Activated CD4-positive, alpha-beta T cell treated with anti-CD3 and anti-CD28 coated beads for 36 hours (primary cell): ENCODE results near the gene TBL1X. TPM values are rescaled to one million over a fixed set of nuclear protein-coding genes. Genes with fewer than 3 reads are reported as not detected.

Experiments
- ATAC-seq: fragments of 200-7000 bp; cut with Tn5 transposase; one replicate; pipeline ENCODE4 v1.10.0; 2021; ENCODE audit warnings: mild to moderate bottlenecking, moderate library complexity
- CTCF ChIA-PET: fragments of 350-600 bp; sonication (Branson Sonifier 250); formaldehyde crosslinking; loops from one replicate; lab custom pipeline; 2021; ENCODE audit warnings: antibody characterized with exemption; lab: Charles Lee
- POLR2A ChIA-PET: fragments of 350-600 bp; sonication (Branson Sonifier 250); formaldehyde crosslinking; loops from one replicate; lab custom pipeline; 2021; ENCODE audit warnings: antibody characterized with exemption, inconsistent platforms; lab: Charles Lee
- DNase-seq: peaks from one replicate; pipeline ENCODE4 v3.0.0-alpha.2; 2020
- H3K27ac Mint-ChIP-seq: one replicate; pipeline ENCODE4 v1.8.0; 2021; ENCODE audit warnings: mixed read lengths
- H3K27me3 Mint-ChIP-seq: one replicate; pipeline ENCODE4 v1.8.0; 2021; ENCODE audit warnings: mixed read lengths
- H3K36me3 Mint-ChIP-seq: one replicate; pipeline ENCODE4 v1.8.0; 2021; ENCODE audit warnings: low read depth, mixed read lengths
- H3K4me1 Mint-ChIP-seq: one replicate; pipeline ENCODE4 v1.8.0; 2021; ENCODE audit warnings: mixed read lengths
- H3K4me3 Mint-ChIP-seq: one replicate; pipeline ENCODE4 v1.8.0; 2021; ENCODE audit warnings: mild to moderate bottlenecking, moderate library complexity, mixed read lengths
- H3K9me3 Mint-ChIP-seq: one replicate; pipeline ENCODE4 v1.8.0; 2021; ENCODE audit warnings: low read depth, mixed read lengths
- intact Hi-C, 2 experiments: fragments of 100-400 bp; cut with DNase I in 1 of 2; cut with micrococcal nuclease in 1 of 2; formaldehyde crosslinking; loops; one replicate each; pipeline versions ENCODE4 v1.14.2 to v1.15.1; 2022 to 2024; cut with DNase I, micrococcal nuclease
- total RNA-seq, 2 experiments: library from RNA; stranded (reverse); gene quantifications; one replicate each; pipeline ENCODE4 v1.2.3, GENCODE V29; 2021

The TBL1X gene
- total RNA-seq, 2 experiments from 2014 or later: 21.2 to 24.2 TPM

DNA sequence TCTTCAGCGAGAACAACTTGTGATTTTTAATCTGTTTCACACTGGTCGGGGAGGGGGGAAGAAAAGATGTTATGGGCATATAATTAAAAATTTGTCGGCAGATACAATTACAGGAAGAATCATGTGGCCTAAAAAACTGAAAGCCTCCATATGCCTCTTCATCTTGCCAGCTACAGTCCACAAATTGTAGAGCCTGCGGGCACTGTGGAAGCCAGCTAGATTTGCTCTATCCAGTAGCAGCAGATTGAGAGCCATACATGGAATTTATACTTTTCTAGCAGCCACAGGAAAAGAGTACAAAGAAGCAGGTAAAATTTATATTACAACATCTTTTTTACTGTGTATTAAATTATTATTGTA is 147.3 kb downstream of the TBL1X start:
- Mint-ChIP-seq H3K4me1 (no peaks in the 10 kb centered on the region), H3K27ac (no peak overlapping the region), H3K27me3 (no peaks in the 10 kb centered on the region), H3K9me3 (no peaks in the 10 kb centered on the region), H3K36me3 (peaks cover 3% of the 10 kb centered on the region), H3K4me3 (no peak overlapping the region)
- DNase-seq: no peak
- ChIA-PET CTCF (no interaction called here), POLR2A (no interaction called here)
- no peak for ATAC-seq
- intact Hi-C loops: loop anchor here in 1 of 2 experiments (10.0 kb wide), 1 partner anchor 63 kb away; no protein-coding TSS in a partner anchor

DNA sequence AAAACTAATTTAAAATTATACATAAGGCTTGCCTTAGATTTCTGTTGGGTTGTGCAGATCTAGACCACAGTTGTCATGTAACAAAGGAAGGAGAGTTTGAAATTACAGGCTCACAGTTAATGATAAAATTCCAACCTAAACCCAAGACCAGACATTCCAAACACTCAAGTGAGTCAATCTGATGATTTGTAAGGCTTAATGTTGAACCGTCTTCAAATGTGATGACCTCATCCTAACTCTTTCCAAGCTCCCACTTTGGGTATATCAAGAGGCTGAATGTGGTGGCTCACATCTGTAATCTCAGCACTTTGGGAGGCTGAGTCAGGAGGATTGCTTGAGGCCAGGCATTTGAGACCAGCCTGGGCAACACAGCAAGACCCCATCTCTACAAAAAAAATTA is 149.2 kb downstream of the TBL1X start:
- Mint-ChIP-seq H3K4me3 (no peak overlapping the region), H3K9me3 (no peaks in the 10 kb centered on the region), H3K27me3 (no peaks in the 10 kb centered on the region), H3K27ac (no peak overlapping the region), H3K4me1 (peaks cover 7% of the 10 kb centered on the region), H3K36me3 (peaks cover 5% of the 10 kb centered on the region)
- CTCF ChIA-PET: no interaction called here
- ATAC-seq (no peak), DNase-seq (no peak)
- intact Hi-C loops: loop anchor here in 1 of 2 experiments (10.0 kb wide), 1 partner anchor 61 kb away; no protein-coding TSS in a partner anchor
- POLR2A ChIA-PET: no interaction called here

DNA sequence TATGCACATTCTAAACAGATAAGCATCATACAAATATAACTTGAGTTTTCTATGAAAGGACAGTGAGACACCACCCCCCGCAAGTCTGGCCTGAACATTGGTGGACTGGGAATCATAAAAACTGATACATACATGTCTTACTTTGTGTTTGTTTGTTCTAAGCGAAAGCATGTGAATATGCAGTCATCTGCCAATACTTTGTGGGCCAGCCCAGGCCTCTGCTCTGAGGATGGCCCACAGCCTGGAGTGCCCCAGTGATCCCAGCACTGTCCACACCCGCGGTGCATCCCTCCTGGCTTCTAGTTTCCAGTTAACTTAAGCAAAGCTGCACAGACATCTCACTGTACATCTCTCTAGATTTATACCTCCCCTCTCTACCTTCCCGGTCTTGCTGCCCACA is 154.3 kb downstream of the TBL1X start:
- DNase-seq (no peak), ATAC-seq (no peak)
- Mint-ChIP-seq H3K36me3 (peaks cover 9% of the 10 kb centered on the region), H3K27ac (no peak overlapping the region), H3K27me3 (no peaks in the 10 kb centered on the region), H3K9me3 (no peaks in the 10 kb centered on the region), H3K4me3 (no peak overlapping the region), H3K4me1 (peaks cover 35% of the 10 kb centered on the region)
- ChIA-PET CTCF (no interaction called here), POLR2A (no interaction called here)
- intact Hi-C loops: loop anchor here in 1 of 2 experiments (10.0 kb wide), 1 partner anchor 56 kb away; no protein-coding TSS in a partner anchor

DNA sequence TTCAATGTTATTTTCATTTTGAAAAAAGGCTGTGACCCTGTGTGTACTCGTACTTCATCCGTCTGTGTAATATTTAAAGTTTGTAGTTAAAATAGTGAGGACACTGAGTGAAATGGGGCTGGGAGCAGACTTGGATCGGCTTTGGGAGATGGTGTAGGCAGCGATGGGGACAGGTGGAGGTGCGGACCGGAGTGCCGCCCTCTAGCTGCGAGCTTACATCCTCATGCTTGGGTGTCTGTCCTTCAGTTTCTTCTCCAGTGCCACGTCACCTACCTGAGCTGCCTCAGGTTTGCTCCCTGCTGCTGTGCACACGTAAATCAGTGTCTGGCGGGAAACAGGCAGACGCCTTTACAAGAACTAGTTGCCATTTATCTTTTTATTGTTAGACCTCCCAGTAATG is 154.7 kb downstream of the TBL1X start:
- Mint-ChIP-seq H3K9me3 (no peaks in the 10 kb centered on the region), H3K27ac (no peak overlapping the region), H3K36me3 (peaks cover 9% of the 10 kb centered on the region), H3K4me1 (peaks cover 38% of the 10 kb centered on the region), H3K4me3 (no peak overlapping the region), H3K27me3 (no peaks in the 10 kb centered on the region)
- CTCF ChIA-PET: no interaction called here
- DNase-seq (no peak), ATAC-seq (no peak)
- intact Hi-C loops: loop anchor here in 1 of 2 experiments (10.0 kb wide), 1 partner anchor 55 kb away; no protein-coding TSS in a partner anchor
- POLR2A ChIA-PET: no interaction called here

DNA sequence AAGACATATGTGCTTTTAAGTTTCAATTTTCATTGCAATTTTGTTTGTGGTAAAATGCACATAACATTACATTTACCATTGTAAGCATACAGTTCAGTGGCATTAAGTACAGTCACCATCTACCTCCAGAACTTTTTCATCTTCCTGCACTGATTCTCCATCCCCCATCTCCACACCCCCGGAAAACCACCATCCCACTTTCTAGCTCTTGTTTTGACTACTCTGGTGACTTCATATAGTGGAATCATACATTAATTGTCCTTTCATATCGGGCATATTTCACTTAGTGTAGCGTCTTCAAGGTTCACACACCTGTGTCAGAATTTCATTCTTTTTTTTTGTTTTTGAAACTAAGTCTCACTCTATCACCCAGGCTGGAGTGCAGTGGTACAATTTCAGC is 157.3 kb downstream of the TBL1X start:
- Mint-ChIP-seq H3K36me3 (peaks cover 5% of the 10 kb centered on the region), H3K9me3 (no peaks in the 10 kb centered on the region), H3K27me3 (no peaks in the 10 kb centered on the region), H3K4me1 (peaks cover 45% of the 10 kb centered on the region), H3K27ac (no peak overlapping the region), H3K4me3 (no peak overlapping the region)
- ChIA-PET CTCF (no interaction called here), POLR2A (interaction anchor here (0.7 kb wide), 1 partner anchor 39 kb away, joined by 4 read pairs; no protein-coding TSS in a partner anchor)
- DNase-seq: peak; percentile 29
- intact Hi-C loops: no loop called here
- peak; percentile 69 for ATAC-seq

DNA sequence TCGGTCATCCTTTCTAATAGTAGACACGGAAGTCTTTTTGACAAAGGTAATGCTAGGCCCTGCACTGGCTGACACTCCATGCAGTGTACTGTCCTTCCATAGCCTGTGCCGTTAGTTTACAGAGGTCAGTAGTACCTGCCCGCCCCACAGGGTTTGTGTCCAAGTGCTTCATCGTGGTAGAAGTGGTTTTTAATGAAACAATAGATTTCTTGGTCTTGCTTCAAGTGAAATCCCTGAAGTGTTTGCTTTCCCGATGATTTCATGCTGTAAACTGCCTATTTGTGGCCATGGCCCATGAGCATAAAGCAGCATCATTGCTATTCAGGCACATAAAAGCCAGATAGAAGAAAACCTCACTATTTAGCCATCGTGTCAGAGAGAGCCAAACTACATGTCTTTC is 161.5 kb downstream of the TBL1X start:
- intact Hi-C loops: no loop called here
- no peak for ATAC-seq
- POLR2A ChIA-PET: no interaction called here
- H3K36me3 Mint-ChIP-seq: peaks cover 1% of the 10 kb centered on the region
- H3K4me1 Mint-ChIP-seq: peaks cover 30% of the 10 kb centered on the region
- CTCF ChIA-PET: no interaction called here
- H3K9me3 Mint-ChIP-seq: no peaks in the 10 kb centered on the region
- no peak overlapping the region for H3K27ac Mint-ChIP-seq
- H3K4me3 Mint-ChIP-seq: no peak overlapping the region
- H3K27me3 Mint-ChIP-seq: no peaks in the 10 kb centered on the region
- no peak for DNase-seq

DNA sequence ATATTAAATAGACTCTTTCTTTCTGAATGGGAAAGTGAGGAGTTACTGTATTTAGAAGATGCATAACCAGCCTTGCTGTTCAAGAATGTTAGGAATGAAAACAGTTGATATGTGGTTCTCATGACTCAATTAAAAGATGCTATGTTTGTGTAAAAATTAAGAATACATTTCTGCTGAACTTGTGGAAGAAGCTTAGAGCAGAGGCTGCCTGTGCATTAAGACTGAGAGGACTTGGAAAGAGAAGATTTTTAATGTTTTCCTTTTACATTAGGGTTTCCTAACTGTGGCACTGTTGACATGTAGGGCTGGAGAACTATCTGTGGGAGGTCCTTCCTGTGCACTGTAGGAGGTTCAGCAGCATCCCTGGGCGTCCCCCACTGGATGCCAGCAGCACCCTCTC is 163.1 kb downstream of the TBL1X start:
- CTCF ChIA-PET: interaction anchor here (0.7 kb wide), 1 partner anchor 559 kb away, joined by 3 read pairs; no protein-coding TSS in a partner anchor
- H3K4me3 Mint-ChIP-seq: no peak overlapping the region
- DNase-seq (no peak), ATAC-seq (no peak)
- peaks cover 21% of the 10 kb centered on the region for H3K4me1 Mint-ChIP-seq
- peaks cover 1% of the 10 kb centered on the region for H3K36me3 Mint-ChIP-seq
- no peaks in the 10 kb centered on the region for H3K9me3 Mint-ChIP-seq
- POLR2A ChIA-PET: no interaction called here
- no peaks in the 10 kb centered on the region for H3K27me3 Mint-ChIP-seq
- H3K27ac Mint-ChIP-seq: no peak overlapping the region
- intact Hi-C loops: no loop called here

DNA sequence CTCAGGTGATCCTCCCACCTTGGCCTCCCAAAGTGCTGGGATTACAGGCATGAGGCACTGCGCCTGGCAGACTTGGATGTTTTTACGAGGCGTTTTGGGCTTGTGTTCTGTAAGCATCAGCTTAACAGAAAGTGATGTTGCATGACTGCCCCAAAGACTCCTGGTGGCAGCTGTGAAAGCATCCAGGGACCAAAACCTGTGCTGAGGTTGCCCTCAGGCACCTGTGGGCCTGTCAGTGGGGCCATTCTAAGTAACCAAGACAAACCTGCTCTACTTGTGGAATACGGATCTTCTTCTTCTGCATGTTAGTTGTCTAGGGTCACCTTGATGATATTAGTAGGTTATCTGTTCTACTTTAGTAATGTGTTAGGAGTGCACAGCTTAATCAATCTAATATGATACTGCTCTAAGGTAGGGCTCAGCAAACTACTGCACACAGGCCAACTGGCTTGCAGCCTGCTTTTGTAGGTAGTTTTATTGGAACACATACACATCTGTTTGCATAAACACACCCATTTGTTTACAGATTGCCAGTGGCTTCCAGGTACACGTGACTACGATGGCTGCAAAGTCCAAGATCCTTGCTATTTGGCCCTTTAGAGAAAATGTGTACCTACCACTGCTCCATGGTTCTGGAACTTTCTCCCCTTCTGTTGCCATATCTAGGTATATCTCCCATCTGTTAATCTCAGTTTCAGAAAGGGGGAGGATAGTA is 164.1 kb downstream of the TBL1X start:
- Mint-ChIP-seq H3K9me3 (no peaks in the 10 kb centered on the region), H3K27me3 (no peaks in the 10 kb centered on the region), H3K36me3 (peaks cover 1% of the 10 kb centered on the region), H3K4me3 (no peak overlapping the region), H3K4me1 (peaks cover 17% of the 10 kb centered on the region), H3K27ac (no peak overlapping the region)
- DNase-seq (no peak), ATAC-seq (no peak)
- ChIA-PET CTCF (interaction anchor here (0.7 kb wide), 1 partner anchor 560 kb away, joined by 3 read pairs; no protein-coding TSS in a partner anchor), POLR2A (no interaction called here)
- intact Hi-C loops: no loop called here

DNA sequence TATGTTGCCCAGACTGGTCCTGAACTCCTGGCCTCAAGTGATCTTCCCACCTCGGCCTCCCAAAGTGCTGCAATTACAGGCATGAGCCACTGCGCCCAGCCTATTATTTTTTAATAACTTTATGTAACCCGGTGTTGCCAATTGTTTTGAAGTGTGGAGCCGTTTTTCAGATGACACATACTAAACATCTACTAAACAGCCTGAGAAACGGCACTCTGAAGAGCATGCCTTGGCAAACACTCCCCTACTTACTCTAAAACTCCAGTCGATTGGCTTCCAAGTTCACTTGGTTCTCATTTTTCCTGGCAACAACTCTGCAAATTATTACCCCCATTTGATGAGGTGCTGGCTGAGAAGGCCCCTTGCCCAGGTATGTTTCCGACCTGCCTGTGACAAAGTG is 169.7 kb downstream of the TBL1X start:
- H3K27ac Mint-ChIP-seq: no peak overlapping the region
- intact Hi-C loops: no loop called here
- H3K27me3 Mint-ChIP-seq: no peaks in the 10 kb centered on the region
- H3K36me3 Mint-ChIP-seq: no peaks in the 10 kb centered on the region
- DNase-seq (no peak), ATAC-seq (no peak)
- H3K9me3 Mint-ChIP-seq: no peaks in the 10 kb centered on the region
- POLR2A ChIA-PET: no interaction called here
- CTCF ChIA-PET: interaction anchor here (0.7 kb wide), 1 partner anchor 81 kb away, joined by 3 read pairs; no protein-coding TSS in a partner anchor
- peaks cover 14% of the 10 kb centered on the region for H3K4me1 Mint-ChIP-seq
- H3K4me3 Mint-ChIP-seq: no peak overlapping the region

DNA sequence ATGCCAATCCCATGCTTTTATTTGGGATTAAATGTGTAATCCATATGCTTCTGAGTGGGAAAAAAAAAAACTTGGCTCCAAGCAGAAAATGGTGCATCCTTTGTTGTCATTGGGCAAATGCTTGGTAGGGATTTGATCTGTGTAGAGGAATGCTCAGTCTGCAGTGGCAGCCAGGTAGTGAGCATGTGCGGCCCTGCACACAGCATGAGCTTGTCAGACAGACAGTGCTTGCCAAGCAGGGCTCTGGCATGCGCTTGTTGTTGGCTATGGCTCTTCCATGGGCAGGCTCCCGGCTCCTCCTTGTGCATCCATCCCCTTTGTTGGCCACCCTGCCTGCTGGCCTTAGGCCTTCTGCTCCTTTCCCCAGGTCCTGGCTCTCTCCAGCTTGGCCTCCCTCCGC is 170.5 kb downstream of the TBL1X start:
- CTCF ChIA-PET: no interaction called here
- no peak for DNase-seq
- H3K36me3 Mint-ChIP-seq: no peaks in the 10 kb centered on the region
- no peak overlapping the region for H3K27ac Mint-ChIP-seq
- intact Hi-C loops: no loop called here
- no peaks in the 10 kb centered on the region for H3K27me3 Mint-ChIP-seq
- H3K4me1 Mint-ChIP-seq: peaks cover 14% of the 10 kb centered on the region
- ATAC-seq: no peak
- no peaks in the 10 kb centered on the region for H3K9me3 Mint-ChIP-seq
- no peak overlapping the region for H3K4me3 Mint-ChIP-seq
- POLR2A ChIA-PET: no interaction called here

DNA sequence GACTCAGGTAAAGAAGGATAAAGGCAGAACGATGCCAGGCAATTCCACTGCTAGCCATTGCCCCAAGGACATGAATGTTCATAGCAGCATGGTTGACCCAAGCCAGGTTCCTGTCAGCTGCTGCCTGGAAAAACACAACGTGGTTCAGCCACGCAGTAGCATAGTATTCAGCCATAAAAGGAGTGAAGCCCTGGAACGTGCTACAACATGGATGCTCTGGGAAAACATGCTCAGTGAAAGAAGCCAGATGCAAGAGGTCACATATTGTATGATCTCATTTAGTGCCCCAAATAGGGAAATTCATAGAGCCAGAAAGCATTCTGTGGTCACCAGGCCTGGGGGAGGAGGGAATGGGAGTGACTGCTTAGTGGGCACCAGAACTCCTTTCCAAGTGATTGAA is 170.9 kb downstream of the TBL1X start:
- Mint-ChIP-seq H3K4me3 (no peak overlapping the region), H3K4me1 (peaks cover 14% of the 10 kb centered on the region), H3K27ac (no peak overlapping the region), H3K27me3 (no peaks in the 10 kb centered on the region), H3K9me3 (no peaks in the 10 kb centered on the region), H3K36me3 (no peaks in the 10 kb centered on the region)
- POLR2A ChIA-PET: no interaction called here
- CTCF ChIA-PET: no interaction called here
- no peak for ATAC-seq
- intact Hi-C loops: no loop called here
- DNase-seq: no peak

DNA sequence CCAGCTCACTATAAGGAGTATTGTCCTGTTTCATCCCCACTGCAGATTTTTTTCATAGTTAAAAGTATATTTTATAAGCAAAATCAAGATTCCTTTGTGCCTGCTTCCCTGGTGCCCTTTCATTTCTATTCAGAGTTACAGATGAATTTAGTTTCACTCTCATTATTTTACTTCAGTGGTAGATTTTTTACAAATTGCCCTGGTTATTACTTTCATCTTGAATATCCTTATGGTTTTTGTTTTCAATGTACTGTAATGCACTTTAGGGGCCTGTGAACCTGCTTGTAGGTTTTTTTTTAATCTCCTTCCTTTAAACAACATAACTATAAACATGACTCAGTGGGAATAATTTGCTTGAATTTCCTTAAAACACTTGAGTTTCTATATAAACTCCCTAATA is 174.0 kb downstream of the TBL1X start:
- Mint-ChIP-seq H3K27ac (no peak overlapping the region), H3K4me3 (no peak overlapping the region), H3K9me3 (no peaks in the 10 kb centered on the region), H3K36me3 (peaks cover 1% of the 10 kb centered on the region), H3K27me3 (no peaks in the 10 kb centered on the region), H3K4me1 (peaks cover 28% of the 10 kb centered on the region)
- intact Hi-C loops: no loop called here
- no peak for DNase-seq
- ChIA-PET POLR2A (no interaction called here), CTCF (no interaction called here)
- ATAC-seq: no peak
